Caco-2 (cell line): ENCODE data around the gene SLC12A3. TPM values are rescaled to one million over a fixed set of nuclear protein-coding genes. Genes with fewer than 3 reads are reported as not detected.

ENCODE experiments used
- BruUV-seq: library from RNA; stranded (reverse); fragments of 400-500 nt; replicated peaks from 2 replicates; lab custom pipeline; 2021; lab: Mats Ljungman, UMichigan
- CTCF ChIA-PET: fragments of 300-600 bp; sonication (Branson Sonifier 250); formaldehyde crosslinking; loops from one replicate; lab custom pipeline; 2022; ENCODE audit warnings: antibody characterized with exemption; lab: Charles Lee
- POLR2A ChIA-PET: fragments of 300-600 bp; sonication (Branson Sonifier 250); formaldehyde crosslinking; loops from one replicate; lab custom pipeline; 2022; ENCODE audit warnings: antibody characterized with exemption; lab: Charles Lee
- DNase-seq, 2 experiments: peaks; one replicate each; pipeline versions ENCODE4 v3.0.0 to v3.0.0-alpha.2; 2020 to 2022
- H3K27me3 ChIP-seq: replicated peaks from 2 replicates; pipeline ENCODE4 v1.6.0; 2011; ENCODE audit warnings: low read length; ENCODE audit not compliant: control insufficient read depth, insufficient read depth
- H3K36me3 ChIP-seq: 2 replicates; pipeline ENCODE4 v1.5.1; 2011; ENCODE audit warnings: low read length; ENCODE audit not compliant: control insufficient read depth, insufficient read depth
- H3K4me1 ChIP-seq: fragments of 250-450 bp; sonication (Bioruptor Pico); 2 replicates; pipeline ENCODE4 v1.5.1; 2020; ENCODE audit warnings: mild to moderate bottlenecking
- H3K4me3 ChIP-seq: 2 replicates; pipeline ENCODE4 v1.5.1; 2011; ENCODE audit warnings: low read depth, mild to moderate bottlenecking, control low read depth, low read length
- H3K9me3 ChIP-seq: fragments of 250-450 bp; sonication (Bioruptor Pico); 2 replicates; pipeline ENCODE4 v1.5.1; 2020; ENCODE audit warnings: mild to moderate bottlenecking, moderate library complexity
- H3K27ac Mint-ChIP-seq: one replicate; pipeline ENCODE4 v1.8.0; 2022; ENCODE audit warnings: mixed read lengths; ENCODE audit not compliant: unreplicated experiment
- H3K27me3 Mint-ChIP-seq: one replicate; pipeline ENCODE4 v1.8.0; 2022; ENCODE audit warnings: mixed read lengths; ENCODE audit not compliant: insufficient read depth, unreplicated experiment
- H3K36me3 Mint-ChIP-seq: one replicate; pipeline ENCODE4 v1.8.0; 2022; ENCODE audit warnings: mild to moderate bottlenecking, mixed read lengths; ENCODE audit not compliant: insufficient read depth, unreplicated experiment
- H3K4me1 Mint-ChIP-seq: one replicate; pipeline ENCODE4 v1.8.0; 2022; ENCODE audit warnings: low read depth, mixed read lengths; ENCODE audit not compliant: unreplicated experiment
- H3K4me3 Mint-ChIP-seq: one replicate; pipeline ENCODE4 v1.8.0; 2022; ENCODE audit warnings: mild to moderate bottlenecking, moderate library complexity, mixed read lengths; ENCODE audit not compliant: unreplicated experiment
- H3K9me3 Mint-ChIP-seq: one replicate; pipeline ENCODE4 v1.8.0; 2022; ENCODE audit warnings: mixed read lengths; ENCODE audit not compliant: unreplicated experiment
- CTCF ChIP-seq, 2 experiments: fragments of 200-600 bp in 1 of 2; IDR thresholded peaks; 1 replicate in 1 of 2; 2 replicates in 1 of 2; pipeline versions ENCODE4 v1.5.1 to v1.8.0; 2011 to 2022; ENCODE audit warnings: antibody characterized with exemption in 1 of 2, control low read depth in 1 of 2, inconsistent platforms in 1 of 2, low read depth in 1 of 2, low read length in 1 of 2, mild to moderate bottlenecking in 1 of 2, moderate library complexity in 1 of 2; ENCODE audit not compliant: insufficient read depth in 1 of 2, severe bottlenecking in 1 of 2, unreplicated experiment in 1 of 2
- intact Hi-C: fragments of 100-400 bp; cut with micrococcal nuclease; formaldehyde crosslinking; loops from one replicate; pipeline ENCODE4 v1.10.0; 2022; ENCODE audit not compliant: unreplicated experiment
- total RNA-seq: library from RNA; stranded (reverse); gene quantifications from 2 replicates; pipeline ENCODE4 v1.2.3, GENCODE V29; 2022

SLC12A3 gene
- total RNA-seq, 1 experiment from 2014 or later, result 0.73 TPM

DNA sequence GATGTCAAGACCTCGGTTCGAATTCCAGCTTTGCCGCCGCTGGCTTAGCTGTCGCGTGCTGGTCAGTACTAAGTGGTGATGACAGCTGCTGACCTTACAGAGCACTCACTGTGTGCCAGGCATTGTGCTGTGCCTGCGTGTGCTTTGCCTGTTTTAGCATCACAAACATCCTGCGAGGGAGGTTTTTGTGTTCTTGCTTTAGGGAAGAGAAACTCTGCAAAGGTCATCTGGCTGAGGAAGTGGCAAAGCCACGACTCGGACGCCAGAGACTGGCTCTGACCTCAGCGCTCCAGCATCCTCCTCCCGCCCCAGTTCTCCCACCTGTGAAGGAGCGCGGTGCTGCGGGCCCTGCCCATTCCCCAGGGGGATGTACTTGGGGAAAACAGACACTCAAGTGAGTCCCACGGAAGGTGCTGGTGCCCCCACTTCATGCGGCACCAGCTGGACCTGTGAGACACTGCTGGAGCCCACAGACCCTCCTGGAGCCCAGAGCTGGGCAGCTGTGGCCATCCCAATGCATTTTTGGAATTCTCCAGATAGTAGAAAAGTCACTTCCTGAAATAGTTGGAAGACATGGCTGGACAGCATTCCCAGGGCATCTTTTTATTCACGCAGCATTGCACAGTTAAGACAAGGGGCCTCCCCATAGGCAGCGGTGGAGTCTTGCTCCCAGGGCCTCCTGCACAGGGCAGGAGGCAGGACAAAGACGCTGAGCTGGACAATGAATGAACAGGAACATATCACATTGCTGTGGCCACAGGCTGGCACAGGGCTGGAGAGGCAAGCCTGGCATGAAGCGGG is 47.0 kb downstream of the SLC12A3 start:
- H3K4me3 ChIP-seq, result no peak overlapping the region
- BruUV-seq, result no TSS peak
- H3K27ac Mint-ChIP-seq, result peak overlapping the region; percentile 73
- H3K36me3 ChIP-seq, result no peaks in the 10 kb centered on the region
- peaks cover 42% of the 10 kb centered on the region for H3K4me1 ChIP-seq
- no peak for TF ChIP-seq CTCF (IDR thresholded peaks at IDR 0.05; ENCODE audit: insufficient read depth in 1 of 2, low read depth in 1 of 2, low read length in 1 of 2, severe bottlenecking in 1 of 2, unreplicated experiment in 1 of 2)
- no peaks in the 10 kb centered on the region for H3K27me3 Mint-ChIP-seq
- intact Hi-C loops, result no loop called here
- CTCF ChIA-PET, result interaction anchor here (0.8 kb wide), 1 partner anchor 10 kb away, joined by 6 read pairs; no protein-coding TSS in a partner anchor
- peaks cover 5% of the 10 kb centered on the region for H3K36me3 Mint-ChIP-seq
- peak in 1 of 2 experiments; percentile 48 for DNase-seq
- no peaks in the 10 kb centered on the region for H3K9me3 ChIP-seq
- H3K9me3 Mint-ChIP-seq, result no peaks in the 10 kb centered on the region
- peak overlapping the region; percentile 5 for H3K4me3 Mint-ChIP-seq
- POLR2A ChIA-PET, result interaction anchor here (1.3 kb wide), 1 partner anchor 20 kb away, joined by 4 read pairs; no protein-coding TSS in a partner anchor
- no peaks in the 10 kb centered on the region for H3K27me3 ChIP-seq
- H3K4me1 Mint-ChIP-seq, result peaks cover 46% of the 10 kb centered on the region

- no peaks in the 10 kb centered on the region for H3K27me3 ChIP-seq
- ChIA-PET CTCF (interaction anchor here (0.8 kb wide), 1 partner anchor 9 kb away, joined by 6 read pairs; no protein-coding TSS in a partner anchor), POLR2A (interaction anchor here (1.3 kb wide), 1 partner anchor 18 kb away, joined by 4 read pairs; no protein-coding TSS in a partner anchor)
- Mint-ChIP-seq H3K27ac (peak overlapping the region; percentile 73), H3K27me3 (no peaks in the 10 kb centered on the region), H3K9me3 (no peaks in the 10 kb centered on the region), H3K4me1 (peaks cover 56% of the 10 kb centered on the region), H3K36me3 (peaks cover 5% of the 10 kb centered on the region), H3K4me3 (peak overlapping the region; percentile 5)
- no peak overlapping the region for H3K4me3 ChIP-seq
- no TSS peak for BruUV-seq
- DNase-seq, result no peak
- H3K9me3 ChIP-seq, result no peaks in the 10 kb centered on the region
- intact Hi-C loops, result no loop called here
- H3K4me1 ChIP-seq, result peaks cover 50% of the 10 kb centered on the region
- H3K36me3 ChIP-seq, result no peaks in the 10 kb centered on the region
- no peak for TF ChIP-seq CTCF (IDR thresholded peaks at IDR 0.05; ENCODE audit: insufficient read depth in 1 of 2, low read depth in 1 of 2, low read length in 1 of 2, severe bottlenecking in 1 of 2, unreplicated experiment in 1 of 2)
Observed at GRCh38 chr16:56912746-56913708, 48.0 kb downstream of the SLC12A3 start.

- intact Hi-C loops, result no loop called here
- POLR2A ChIA-PET, result no interaction called here
- Mint-ChIP-seq H3K36me3 (peaks cover 13% of the 10 kb centered on the region), H3K27me3 (no peaks in the 10 kb centered on the region), H3K4me3 (no peak overlapping the region), H3K9me3 (no peaks in the 10 kb centered on the region), H3K4me1 (peaks cover 63% of the 10 kb centered on the region), H3K27ac (no peak overlapping the region)
- Histone ChIP-seq H3K36me3 (no peaks in the 10 kb centered on the region), H3K4me1 (peaks cover 65% of the 10 kb centered on the region), H3K4me3 (no peak overlapping the region), H3K9me3 (no peaks in the 10 kb centered on the region), H3K27me3 (no peaks in the 10 kb centered on the region)
- no TSS peak for BruUV-seq
- CTCF ChIA-PET, result no interaction called here
- DNase-seq, result no peak
- no peak for TF ChIP-seq CTCF (IDR thresholded peaks at IDR 0.05; ENCODE audit: insufficient read depth in 1 of 2, low read depth in 1 of 2, low read length in 1 of 2, severe bottlenecking in 1 of 2, unreplicated experiment in 1 of 2)
Observed at GRCh38 chr16:56914896-56915295, 49.9 kb downstream of the SLC12A3 start.
